K562 (cell line): ENCODE data around the gene ACHE.

ENCODE experiments used
- FOXA1 ChIP-seq: fragments of 450-650 bp; IDR thresholded peaks from 2 replicates; pipeline ENCODE4 v1.6.1; 2016; ENCODE audit warnings: mild to moderate bottlenecking, borderline replicate concordance
- SIX5 ChIP-seq, 2 experiments: IDR thresholded peaks; 2 replicates each; pipeline ENCODE4 v1.6.1; 2011; ENCODE audit warnings: low read length in 2 of 2, borderline replicate concordance in 1 of 2, low read depth in 1 of 2, mild to moderate bottlenecking in 1 of 2, moderate library complexity in 1 of 2; ENCODE audit not compliant: insufficient read depth in 1 of 2

- TF ChIP-seq SIX5 (IDR thresholded peaks at IDR 0.05; ENCODE audit: borderline replicate concordance in 1 of 2, insufficient read depth in 1 of 2, low read depth in 1 of 2, low read length in 2 of 2) (no peak), FOXA1 (no peak)
These were observed 32.2 kb downstream of the ACHE start for GRCh38 chr7:100863406-100863950.
